ENCODE measurements around the gene STX17.

The STX17 gene

DNA sequence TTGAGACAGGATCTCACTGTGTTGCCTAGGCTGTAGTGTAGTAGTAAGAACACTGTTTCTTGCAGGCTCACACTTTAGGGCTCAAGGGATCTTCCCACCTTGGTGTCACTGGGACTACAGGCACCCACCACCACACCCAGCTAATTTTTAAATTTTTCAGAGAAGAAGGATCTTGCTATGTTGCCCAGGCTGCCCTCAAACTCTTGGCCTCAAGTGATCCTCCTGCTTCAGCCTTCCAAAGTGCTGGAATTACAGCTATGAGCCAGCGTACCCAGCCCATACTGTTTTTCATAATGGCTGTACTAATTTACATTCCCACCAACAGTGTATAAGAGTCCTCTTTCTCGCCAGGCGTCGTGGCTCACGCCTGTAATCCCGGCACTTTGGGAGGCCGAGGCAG, 5.1 kb downstream of the STX17 start:
- no peak for DNase-seq

DNA sequence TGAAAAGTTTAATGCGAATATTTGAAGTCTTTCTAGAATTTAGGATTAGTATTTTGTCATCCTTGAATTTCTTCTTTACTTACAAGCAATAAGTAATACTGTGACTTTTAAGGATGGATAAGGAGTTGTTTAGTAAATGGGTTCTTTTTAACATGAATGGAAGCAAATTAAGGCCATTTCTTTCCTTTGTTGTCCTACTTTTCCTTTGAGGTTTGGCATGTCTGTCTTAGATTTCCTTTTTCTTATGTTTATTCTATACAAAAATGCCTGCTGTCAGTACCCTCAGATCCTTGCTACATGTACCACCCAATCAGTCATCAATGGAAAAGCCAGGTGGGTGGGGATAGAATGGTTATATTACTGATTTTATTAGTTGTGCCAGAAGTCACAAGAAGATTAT, 10.2 kb downstream of the STX17 start:
- DNase-seq = no peak

DNA sequence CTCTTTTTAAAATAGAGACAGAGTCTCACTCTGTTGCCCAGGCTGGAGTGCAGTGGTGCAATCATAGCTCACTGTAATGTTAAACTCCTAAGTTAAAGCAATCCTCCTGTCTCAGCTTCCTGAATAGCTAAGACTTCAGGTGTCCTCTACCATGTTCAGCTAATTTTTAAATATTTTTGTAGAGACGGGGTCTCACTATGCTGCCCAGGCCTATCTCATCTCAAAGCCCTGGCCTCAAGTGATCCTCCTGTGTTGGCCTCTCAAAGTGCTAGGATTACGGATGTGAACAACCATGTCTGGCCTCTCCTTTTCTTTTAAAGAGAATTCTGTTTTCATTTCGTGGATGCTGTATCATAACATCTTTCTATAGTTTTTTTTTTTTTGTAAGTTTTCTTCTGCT, 11.7 kb downstream of the STX17 start:
- no peak for DNase-seq

DNA sequence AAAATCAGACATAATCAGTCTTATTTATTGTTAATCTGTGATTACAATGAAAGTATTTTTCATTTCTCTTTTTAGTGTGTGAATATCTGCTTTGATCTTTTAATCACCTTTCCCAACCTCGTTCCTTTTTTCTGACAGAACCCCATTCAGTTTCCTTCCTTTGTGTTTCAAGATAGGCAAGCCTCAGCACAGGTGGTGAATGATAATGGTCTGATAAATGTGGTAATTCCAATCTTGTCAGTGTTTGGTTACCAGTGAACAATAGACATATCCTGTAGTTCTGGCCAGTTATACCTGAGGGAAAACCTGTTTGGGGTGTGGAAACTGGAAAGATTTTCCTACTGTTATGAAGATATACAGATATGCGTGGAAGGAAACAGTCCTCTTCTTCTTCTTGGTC, 13.5 kb downstream of the STX17 start:
- no peak for DNase-seq

DNA sequence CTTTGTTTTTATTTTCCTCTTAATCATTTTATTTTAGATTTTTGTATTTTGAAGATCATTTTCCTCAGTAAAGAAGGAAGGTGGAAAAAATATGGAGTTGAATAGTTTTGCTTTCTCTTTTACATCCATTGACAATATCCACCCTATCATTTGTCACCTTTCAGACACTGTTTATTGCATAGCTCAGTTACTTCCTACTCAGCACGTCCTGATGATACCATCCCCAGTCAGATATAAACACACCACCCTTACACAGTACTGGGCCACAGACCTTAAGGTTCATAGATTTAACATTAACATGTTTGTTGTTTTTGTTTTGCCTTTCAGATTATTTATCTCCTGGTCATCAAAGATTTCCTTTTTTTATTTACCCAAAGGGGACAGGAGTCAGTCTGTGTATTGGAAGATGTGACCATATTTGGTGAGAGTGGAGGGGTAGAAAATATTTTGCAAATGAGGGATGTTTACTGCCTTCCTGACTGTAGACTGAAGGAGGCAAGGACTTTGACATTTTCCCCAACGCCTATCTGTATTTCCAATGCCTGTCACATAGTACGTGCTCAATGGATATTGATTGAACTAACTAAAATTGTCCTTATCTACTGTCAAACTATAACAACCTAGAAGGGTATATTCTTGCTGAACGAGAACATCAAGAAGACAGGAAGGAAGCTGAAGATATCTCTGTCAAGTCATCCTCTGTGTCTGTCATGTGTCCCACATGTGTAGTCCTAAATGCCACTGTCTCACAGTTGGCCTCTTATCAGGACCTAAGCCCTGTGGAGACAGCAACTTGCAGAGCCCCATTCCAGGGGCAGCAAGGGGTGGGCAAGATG, 15.6 kb downstream of the STX17 start:
- no peak for DNase-seq

DNA sequence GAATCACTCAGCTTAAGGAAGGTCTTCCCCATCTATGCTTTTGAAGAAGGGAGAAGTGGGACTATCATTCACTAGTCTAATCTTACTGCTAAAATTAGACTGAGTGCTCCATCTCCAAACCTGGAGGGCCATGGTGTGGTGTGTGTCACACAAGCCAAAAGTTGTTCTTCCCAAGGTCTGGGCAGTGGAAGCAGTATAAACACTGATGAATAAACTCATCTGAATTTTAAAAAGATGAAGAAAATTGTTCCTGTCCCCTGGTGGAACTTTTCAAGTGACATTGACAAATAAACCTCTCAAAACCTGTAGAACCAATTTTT, 16.2 kb downstream of the STX17 start:
- no peak for DNase-seq

DNA sequence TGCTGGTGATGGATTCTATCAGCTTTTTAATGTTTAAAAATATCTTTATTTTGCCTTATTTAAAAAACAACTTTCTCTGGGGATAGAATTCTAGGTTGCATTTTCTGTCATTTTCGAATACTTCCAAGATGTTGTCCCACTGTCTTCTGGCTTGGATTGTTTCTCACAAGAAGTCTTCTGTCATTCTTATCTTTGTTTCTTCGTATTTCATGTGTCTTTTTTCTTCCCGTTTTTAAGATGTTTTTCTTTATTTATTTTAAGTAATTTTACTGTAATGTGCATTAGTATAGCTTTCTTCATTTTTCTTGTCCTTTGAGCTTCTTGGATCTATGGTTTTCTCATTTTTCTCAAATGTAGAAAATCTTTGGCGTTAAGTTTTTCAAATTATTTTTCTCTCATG, 19.1 kb downstream of the STX17 start:
- no peak for DNase-seq

DNA sequence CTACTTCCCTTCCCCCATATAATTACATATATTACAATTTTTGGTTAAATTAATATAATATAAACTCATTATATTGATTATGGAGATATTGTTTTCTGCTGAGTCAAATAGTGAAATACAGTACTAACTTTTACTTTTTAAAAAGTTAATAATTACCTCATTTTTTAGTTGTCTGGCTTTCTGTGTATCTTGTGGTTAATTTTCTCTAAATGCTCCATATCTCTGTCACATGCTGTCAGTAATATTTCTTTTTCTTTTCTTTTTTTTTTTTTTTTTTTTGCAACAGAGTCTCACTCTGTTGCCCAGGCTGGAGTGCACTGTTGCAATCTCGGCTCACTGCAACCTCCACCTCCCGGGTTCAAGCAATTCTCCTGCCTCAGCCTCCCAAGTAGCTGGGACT, 23.2 kb downstream of the STX17 start:
- DNase-seq = no peak

DNA sequence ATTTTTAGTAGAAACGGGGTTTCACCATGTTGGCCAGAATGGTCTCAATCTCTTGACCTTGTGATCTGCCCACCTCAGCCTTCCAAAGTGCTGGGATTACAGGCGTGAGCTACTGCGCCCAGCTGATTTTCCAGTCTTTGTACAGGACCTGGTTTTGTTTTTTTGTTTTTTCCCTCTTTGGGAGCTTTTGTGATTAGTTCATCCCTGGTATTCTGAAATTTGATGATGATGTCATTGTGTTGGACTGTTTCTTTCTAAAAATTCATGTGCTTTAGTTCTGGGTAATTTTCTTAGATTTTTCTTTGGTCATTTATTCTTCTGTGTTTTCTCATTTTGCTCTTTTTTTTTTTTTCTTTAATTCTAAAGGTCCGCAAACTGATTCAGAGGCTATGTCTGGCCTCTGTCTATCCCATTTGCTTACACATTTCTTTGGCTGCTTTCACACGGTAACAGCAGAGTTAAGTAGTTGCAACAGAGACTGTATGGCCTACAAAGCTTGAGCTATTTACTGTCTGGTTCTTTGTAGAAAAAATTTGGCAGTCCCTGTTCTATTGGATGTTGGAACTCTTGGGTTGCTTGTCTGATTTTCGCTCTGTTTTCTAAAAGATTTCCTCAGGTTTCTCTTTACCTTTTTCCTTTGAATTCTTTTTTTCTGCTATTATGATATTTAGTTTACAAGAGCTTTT, 24.8 kb downstream of the STX17 start:
- DNase-seq = no peak

DNA sequence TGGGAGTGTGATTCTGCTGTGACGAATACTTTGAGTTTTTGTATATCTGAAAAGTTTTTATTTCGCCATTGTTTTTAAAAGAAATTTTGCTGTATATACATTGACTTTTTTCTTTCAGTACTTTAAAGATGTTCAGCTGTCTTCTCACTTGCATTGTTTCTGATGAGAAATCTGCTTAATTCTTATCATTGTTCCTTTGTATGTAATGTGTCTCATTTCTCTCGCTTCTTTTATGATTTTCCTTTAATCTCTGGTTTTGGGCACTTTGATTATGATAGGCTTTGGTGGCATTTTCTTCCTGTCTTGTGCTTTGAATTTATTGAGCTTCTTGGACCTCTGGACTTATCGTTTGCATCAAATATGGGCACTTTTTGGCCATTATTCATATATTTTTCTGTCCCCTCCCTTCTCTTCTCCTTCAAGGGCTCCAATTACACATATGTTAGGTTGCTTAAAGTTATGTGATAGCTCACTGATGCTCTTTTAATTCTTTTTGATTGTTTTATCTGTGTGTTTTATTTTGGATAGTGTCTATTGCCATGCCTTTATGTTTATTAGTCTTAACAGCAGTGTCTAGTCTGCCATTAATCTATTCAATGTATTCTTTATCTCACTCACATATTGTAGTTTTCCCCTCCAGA, 30.6 kb downstream of the STX17 start:
- no peak for DNase-seq

DNA sequence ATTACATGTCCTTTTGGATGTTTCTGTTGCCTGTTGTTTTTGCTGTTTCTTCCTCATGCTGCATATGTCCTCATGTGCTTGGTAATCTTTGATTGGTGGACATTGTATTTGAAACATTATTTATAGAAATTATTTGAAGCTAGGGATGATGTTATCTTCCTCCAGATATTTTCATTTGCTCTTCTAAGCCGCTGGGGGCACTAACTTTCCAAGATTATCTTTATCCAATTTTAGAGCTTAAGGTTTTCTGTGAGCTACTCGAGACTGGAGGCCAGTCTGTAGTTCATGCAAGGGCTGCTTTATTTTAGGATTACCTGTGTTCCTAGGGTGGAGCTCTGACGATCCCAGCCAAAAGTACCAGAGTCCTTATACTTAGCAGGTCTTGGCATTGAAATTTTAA, 40.9 kb downstream of the STX17 start:
- no peak for DNase-seq

DNA sequence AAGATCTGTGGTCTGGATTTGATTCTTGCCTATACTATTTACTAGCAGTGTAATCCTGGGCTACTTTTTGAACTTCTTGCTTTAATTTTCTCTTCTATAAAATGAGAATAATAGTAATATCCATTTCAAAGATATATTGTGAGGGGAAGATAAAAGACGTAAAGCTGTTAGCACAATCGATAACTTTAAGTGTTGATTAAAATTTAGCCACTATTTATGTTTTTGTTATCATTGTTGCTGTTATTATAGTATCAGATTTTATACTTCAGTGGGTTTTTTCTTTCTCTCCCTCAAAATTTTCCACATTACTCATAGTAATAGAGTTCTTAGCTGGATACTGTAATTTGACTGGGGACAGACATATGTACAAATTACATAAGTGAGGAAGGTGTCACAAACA, 42.0 kb downstream of the STX17 start:
- DNase-seq = no peak

DNA sequence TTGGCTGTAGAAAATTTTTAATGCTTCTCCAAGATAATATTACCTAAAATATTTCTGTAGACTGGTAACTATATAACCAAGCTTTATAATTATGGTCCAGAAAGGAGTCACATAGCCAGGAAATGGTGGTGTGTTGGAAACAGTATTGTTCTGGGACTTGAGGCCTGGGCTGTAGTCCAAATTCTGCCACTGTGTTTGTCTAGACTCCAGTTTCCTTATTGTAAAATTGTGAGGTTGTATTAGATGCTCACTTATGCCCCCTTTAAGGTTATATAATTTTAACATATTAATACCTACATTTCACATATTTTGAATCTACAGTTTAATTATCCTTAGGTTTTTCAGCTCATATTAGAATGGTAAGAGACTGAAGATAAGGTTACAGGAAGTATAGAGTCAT, 42.4 kb downstream of the STX17 start:
- DNase-seq = no peak

DNA sequence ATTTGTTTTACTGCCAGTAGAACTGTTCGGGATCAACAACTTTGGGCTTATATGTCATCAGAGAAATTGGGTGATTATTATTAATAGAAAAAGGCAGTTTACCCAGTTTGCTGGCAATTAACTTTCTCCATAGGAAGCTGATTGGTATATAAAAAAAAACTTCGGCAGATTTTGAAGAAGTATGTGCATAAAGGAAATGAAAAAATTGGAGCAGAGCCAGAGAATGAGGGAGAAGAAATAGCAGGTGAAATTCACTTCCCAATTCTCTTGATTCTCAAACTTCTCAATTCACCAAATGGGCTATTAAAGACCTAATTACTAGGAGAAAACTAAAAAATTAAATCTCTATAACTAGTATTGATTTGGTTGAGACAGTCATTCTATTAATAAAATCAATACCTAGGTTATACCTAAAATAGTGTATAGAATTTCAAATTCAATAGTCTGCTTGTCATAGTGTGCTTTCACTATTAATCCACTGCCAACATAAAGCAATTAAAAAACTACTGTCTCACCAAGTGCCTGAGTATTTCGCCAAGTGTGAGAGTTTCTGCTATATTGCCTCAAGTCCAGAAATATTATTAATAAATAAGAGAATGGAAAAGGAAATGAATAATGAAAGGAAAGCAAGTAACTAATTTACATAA, 47.5 kb downstream of the STX17 start:
- DNase-seq = no peak

DNA sequence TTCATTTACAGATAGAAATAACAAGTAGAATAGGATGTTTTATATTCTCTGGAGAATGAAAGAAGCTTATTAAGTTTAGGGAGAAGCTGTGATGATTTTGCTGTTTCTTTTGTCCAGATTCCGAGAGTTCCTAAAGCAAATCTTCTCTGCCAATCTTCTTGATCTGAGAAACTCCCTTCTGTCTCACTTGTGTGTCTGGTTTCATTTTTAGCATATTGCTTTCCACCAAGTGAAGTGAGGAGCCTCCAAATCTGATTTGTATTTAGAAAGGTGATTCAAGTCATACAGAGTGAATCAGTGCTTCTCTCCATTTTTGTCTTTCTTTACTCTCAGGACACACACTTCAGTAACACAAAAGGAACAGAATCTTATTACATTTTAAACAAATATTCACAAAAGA, 48.4 kb downstream of the STX17 start:
- no peak for DNase-seq

DNA sequence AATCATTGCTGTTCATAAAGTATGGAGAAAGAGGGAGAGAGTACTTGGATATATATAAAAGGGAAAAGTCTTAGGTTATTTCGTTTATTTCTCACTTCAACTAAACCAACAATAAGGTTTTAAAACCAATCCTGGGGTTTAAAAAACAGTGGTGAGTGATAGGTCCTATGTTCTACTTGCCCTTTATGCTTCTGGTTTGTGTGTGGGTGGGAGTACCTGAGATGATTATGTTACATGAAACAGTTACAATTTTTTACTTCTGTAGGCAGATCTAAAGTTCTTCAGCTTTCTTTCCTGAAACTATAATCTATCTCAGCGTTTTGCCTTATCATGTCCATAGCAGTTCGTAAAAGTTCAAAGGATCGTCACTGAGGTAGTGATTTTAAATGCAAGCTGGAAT, 49.2 kb downstream of the STX17 start:
- no peak for DNase-seq

DNA sequence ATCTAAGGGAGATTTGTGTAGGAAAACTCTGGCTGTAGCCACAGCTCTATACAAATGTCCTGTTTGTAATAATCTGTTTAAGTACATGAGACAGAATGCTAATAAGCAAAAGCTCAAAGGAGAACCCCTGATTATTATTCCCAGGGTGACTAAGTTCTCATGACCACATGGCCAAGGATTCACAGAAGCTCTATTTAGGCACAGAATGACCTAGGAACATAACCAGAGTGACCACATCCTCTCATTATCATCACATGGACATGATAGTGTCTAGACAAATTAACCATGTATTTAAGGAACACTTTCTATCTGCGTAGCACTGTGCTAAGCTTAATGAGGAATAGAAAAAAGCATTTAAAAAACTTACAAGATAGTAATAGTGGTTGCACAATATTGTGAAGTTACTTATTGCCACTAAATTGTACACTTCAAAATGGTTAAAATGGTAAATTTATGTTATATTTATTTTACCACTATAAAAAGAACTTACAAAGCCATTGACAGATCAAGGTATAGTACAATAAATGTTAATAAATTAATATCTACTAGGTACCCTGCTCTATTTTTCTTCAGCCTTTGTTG, 56.3 kb downstream of the STX17 start:
- no peak for DNase-seq

DNA sequence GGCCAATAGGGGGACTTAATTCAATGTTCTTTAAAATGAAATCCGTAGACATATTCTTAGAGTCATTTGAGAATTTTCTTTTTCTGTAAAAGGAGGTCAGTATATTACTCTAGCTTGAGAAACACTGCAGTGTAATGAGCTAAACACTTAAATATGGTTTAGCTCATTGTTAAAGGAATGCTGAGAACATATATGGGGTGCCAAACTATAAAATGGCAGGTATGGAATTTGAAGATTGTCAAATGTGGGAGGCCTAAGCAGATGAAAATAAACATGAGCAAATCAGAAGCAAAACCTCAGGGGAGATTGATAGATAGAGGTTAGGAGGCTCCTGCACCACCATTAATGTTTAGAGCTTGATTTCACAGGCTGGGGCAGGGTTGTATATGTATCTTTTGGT, 57.9 kb downstream of the STX17 start:
- no peak for DNase-seq

DNA sequence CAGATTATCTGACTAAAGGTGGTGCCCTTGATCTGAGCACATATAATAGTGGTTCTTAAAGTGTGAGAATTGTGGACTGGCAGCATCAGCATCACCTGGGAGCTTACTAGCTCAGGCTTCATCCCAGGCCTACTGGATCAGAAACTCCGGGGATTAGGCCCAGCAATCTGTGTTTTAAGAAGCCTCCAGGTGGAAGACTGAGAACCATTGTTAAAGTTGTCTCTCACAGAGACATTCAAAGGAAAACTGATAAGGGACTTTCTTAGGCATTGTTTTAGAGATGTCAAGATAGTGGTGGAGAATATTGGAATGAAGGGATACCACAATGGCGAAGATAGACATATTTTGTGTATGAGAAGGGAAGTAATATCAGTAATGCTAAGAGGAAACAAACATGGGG, 59.5 kb downstream of the STX17 start:
- no peak for DNase-seq

DNA sequence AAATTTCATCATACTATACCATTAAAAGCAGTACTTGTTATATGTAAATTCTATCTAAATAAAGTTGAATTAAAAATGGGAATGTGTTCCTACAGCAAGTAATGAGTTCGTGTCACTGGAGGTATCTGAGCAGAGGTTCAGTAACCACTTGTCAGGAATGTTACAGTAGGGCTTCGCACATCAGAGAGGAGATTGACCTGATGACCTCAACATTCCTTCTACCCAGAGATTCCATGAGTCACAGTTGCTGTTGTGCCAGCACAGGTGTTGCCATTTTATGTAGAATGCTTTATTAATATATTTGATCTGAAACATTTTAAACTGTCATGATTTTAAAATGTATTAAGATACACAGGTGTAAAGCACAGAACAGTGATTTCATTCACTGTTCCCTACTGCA, 60.3 kb downstream of the STX17 start:
- DNase-seq = no peak

DNA sequence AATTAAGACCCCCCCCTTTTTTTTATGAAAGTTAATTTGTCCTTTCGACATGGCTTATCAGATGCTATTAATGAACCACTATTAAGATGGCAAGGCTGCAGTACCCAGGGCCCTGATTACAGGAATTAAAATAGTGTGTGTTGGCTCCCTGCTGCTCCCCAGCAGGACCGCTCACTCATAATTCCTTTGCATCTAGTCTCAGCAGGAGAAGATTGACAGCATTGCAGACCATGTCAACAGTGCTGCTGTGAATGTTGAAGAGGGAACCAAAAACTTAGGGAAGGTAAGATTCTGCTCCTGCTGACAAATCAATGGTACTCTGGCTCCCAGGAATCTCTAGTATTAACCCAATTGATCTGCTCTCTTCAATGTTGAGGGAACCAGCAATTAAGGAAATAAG, 61.0 kb downstream of the STX17 start:
- DNase-seq = no peak

DNA sequence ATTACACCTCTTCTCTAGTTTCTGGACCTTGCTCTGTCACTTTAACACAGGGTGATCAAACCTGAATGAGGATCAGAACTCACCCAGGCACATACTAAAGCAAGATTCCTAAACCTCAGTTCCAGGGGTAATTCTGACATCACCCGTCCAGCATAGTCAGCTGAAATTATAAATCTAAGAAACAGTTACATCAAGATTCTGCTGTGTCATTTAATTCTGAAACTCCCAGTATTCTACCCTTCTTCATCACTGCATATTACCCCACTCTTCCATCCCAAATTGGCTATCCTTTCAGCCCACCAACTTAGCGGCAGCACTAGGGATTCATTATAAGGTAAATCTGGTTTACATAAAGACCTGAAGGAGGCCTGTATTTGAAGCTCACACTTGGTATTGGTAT, 64.0 kb downstream of the STX17 start:
- no peak for DNase-seq

DNA sequence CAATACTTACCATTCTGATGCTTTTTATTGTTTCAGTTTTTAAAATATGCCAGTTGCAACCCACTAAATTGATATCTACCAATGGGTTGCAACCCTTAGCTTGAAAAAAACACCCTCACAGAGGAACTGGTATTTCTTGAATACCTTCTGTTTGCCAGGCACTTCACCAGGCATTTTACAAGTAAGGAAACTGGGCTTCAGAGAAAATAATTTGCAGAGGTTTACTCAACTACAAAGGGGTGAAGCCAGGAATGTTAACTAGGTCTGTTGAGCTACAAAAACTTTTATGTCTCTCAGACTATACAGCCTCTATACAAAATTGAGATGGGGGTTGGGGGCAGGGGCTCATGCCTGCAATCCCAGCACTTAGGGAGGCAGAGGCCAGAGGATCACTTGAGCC, 65.0 kb downstream of the STX17 start:
- no peak for DNase-seq

DNA sequence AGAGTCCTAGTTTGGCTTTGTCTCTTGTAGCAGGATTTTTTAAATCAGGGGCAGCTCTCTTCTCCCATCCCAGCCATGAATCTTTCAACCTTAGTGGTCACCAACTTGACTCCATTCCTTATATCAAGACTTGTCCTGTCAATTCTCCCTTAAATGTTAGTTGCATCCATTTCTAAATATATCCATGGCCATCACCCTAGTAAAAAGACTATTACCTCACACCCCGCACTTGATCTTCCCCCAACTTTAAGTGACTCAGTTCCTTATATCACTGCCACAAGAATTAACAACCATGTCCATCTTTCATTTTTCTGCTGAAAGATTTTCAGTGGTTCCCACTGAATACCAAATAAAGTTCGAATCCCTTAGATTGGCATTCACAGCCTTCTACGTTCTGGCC, 67.0 kb downstream of the STX17 start:
- no peak for DNase-seq

Measured in stimulated activated naive CD4-positive, alpha-beta T cell treated with Interleukin-2 at 50 U/mL for 16 hours (primary cell).